Progenitor cell of endocrine pancreas (in vitro differentiated cells): ENCODE data around the gene ZFP64. TPM values are rescaled to one million over a fixed set of nuclear protein-coding genes. Genes with fewer than 3 reads are reported as not detected.
A peak's percentile ranks its signal among the peaks of the same experiment; 100 is the strongest.

Experiments used
- DNase-seq: peaks from one replicate; pipeline ENCODE4 v3.0.0; 2021; ENCODE audit warnings: low spot score; ENCODE audit not compliant: unreplicated experiment
- H3K27ac Mint-ChIP-seq: 2 replicates; pipeline ENCODE4 v1.8.0; 2021; ENCODE audit warnings: mild to moderate bottlenecking, moderate library complexity, mixed read lengths
- H3K27me3 Mint-ChIP-seq: 2 replicates; pipeline ENCODE4 v1.8.0; 2021; ENCODE audit warnings: mixed read lengths
- H3K36me3 Mint-ChIP-seq: 2 replicates; pipeline ENCODE4 v1.8.0; 2022; ENCODE audit warnings: mixed read lengths; ENCODE audit not compliant: insufficient read depth
- H3K4me1 Mint-ChIP-seq: 2 replicates; pipeline ENCODE4 v1.8.0; 2021; ENCODE audit warnings: low read depth, mixed read lengths
- H3K4me3 Mint-ChIP-seq: 2 replicates; pipeline ENCODE4 v1.8.0; 2021; ENCODE audit warnings: low read depth, mild to moderate bottlenecking, moderate library complexity, mixed read lengths
- H3K9me3 Mint-ChIP-seq: 2 replicates; pipeline ENCODE4 v1.8.0; 2021; ENCODE audit warnings: low read depth, mixed read lengths
- CTCF ChIP-seq: fragments of 200-600 bp; sonication (generic); IDR thresholded peaks from one replicate; pipeline ENCODE4 v1.5.0; 2021; ENCODE audit warnings: antibody characterized with exemption, mild to moderate bottlenecking; ENCODE audit not compliant: unreplicated experiment
- total RNA-seq: library from RNA; stranded (reverse); gene quantifications from 2 replicates; pipeline ENCODE4 v1.2.1, GENCODE V29; 2021

ZFP64 gene
- total RNA-seq, 1 donor from 2014 or later: 26.9 TPM

GRCh38 chr20:52103913-52104545, 87.5 kb downstream of the ZFP64 start:
- H3K36me3 Mint-ChIP-seq: no peaks in the 10 kb centered on the region
- DNase-seq: no peak
- no peak overlapping the region for H3K27ac Mint-ChIP-seq
- peaks cover 35% of the 10 kb centered on the region for H3K27me3 Mint-ChIP-seq
- H3K4me3 Mint-ChIP-seq: peak overlapping the region; percentile 74
- H3K4me1 Mint-ChIP-seq: peaks cover 16% of the 10 kb centered on the region
- TF ChIP-seq CTCF: no peak
- H3K9me3 Mint-ChIP-seq: no peaks in the 10 kb centered on the region

- Mint-ChIP-seq H3K27ac (no peak overlapping the region), H3K9me3 (no peaks in the 10 kb centered on the region), H3K4me3 (peak overlapping the region; percentile 74), H3K36me3 (no peaks in the 10 kb centered on the region), H3K27me3 (peaks cover 35% of the 10 kb centered on the region), H3K4me1 (peaks cover 17% of the 10 kb centered on the region)
- no peak for DNase-seq
- no peak for TF ChIP-seq CTCF
These were observed 88.2 kb downstream of the ZFP64 start for GRCh38 chr20:52103335-52103912.

GRCh38 chr20:52102559-52102958, 89.0 kb downstream of the ZFP64 start:
- H3K36me3 Mint-ChIP-seq: no peaks in the 10 kb centered on the region

GRCh38 chr20:52102126-52102525, 89.5 kb downstream of the ZFP64 start:
- H3K4me3 Mint-ChIP-seq: no peak overlapping the region

More at GRCh38 chr20:52102559-52102958, 89.0 kb downstream of the ZFP64 start:
- H3K4me3 Mint-ChIP-seq: peak overlapping the region; percentile 35
- TF ChIP-seq CTCF: no peak
- DNase-seq: no peak
- no peaks in the 10 kb centered on the region for H3K9me3 Mint-ChIP-seq
- H3K27me3 Mint-ChIP-seq: peaks cover 35% of the 10 kb centered on the region
- H3K4me1 Mint-ChIP-seq: peaks cover 17% of the 10 kb centered on the region
- H3K27ac Mint-ChIP-seq: no peak overlapping the region

More at GRCh38 chr20:52102126-52102525, 89.5 kb downstream of the ZFP64 start:
- no peak for DNase-seq
- no peak for TF ChIP-seq CTCF
- Mint-ChIP-seq H3K9me3 (no peaks in the 10 kb centered on the region), H3K27ac (no peak overlapping the region), H3K27me3 (peaks cover 35% of the 10 kb centered on the region), H3K36me3 (no peaks in the 10 kb centered on the region), H3K4me1 (peaks cover 17% of the 10 kb centered on the region)
